KOPT-K1 (cell line): ENCODE measurements around the gene BZW1.
"Not testable (repeated sequence)": the region's sequence is repeated elsewhere in the genome, so short reads cannot be mapped to it uniquely, and the experiment has no call there.

ENCODE experiments used
- H3K27ac ChIP-seq: fragments of 200-600 bp; sonication (generic); 2 replicates; pipeline ENCODE4 v1.5.1; 2016; ENCODE audit warnings: antibody characterized with exemption, mild to moderate bottlenecking, low read depth, low read length; ENCODE audit not compliant: poor library complexity, severe bottlenecking
- H3K36me3 ChIP-seq: fragments of 200-600 bp; sonication (generic); 2 replicates; pipeline ENCODE4 v1.5.1; 2017; ENCODE audit warnings: antibody characterized with exemption, mild to moderate bottlenecking, low read length, moderate library complexity; ENCODE audit not compliant: insufficient read depth
- H3K9me3 ChIP-seq: fragments of 200-600 bp; sonication (generic); 2 replicates; pipeline ENCODE4 v1.5.1; 2017; ENCODE audit warnings: antibody characterized with exemption, low read length, mild to moderate bottlenecking; ENCODE audit not compliant: insufficient read depth, poor library complexity, severe bottlenecking

Gene BZW1

GRCh38 chr2:200810252-200810997 is 1.3 kb upstream of the BZW1 start:
- Histone ChIP-seq H3K27ac (peak overlapping the region; percentile 96), H3K36me3 (peaks cover 26% of the 10 kb centered on the region), H3K9me3 (no peaks in the 10 kb centered on the region)

- Histone ChIP-seq H3K27ac (peak overlapping the region; percentile 96), H3K9me3 (no peaks in the 10 kb centered on the region), H3K36me3 (peaks cover 32% of the 10 kb centered on the region)
Observed at GRCh38 chr2:200810998-200811332, 745 bp upstream of the BZW1 start.

- no peaks in the 10 kb centered on the region for H3K9me3 ChIP-seq
- peaks cover 46% of the 10 kb centered on the region for H3K36me3 ChIP-seq
- H3K27ac ChIP-seq, result peak overlapping the region; percentile 96
Observed at GRCh38 chr2:200812122-200813022, 662 bp downstream of the BZW1 start.

GRCh38 chr2:200814276-200814815 is 2.6 kb downstream of the BZW1 start:
- Histone ChIP-seq H3K9me3 (no peaks in the 10 kb centered on the region), H3K27ac (no peak overlapping the region), H3K36me3 (peaks cover 66% of the 10 kb centered on the region)

GRCh38 chr2:200814917-200815316 is 3.2 kb downstream of the BZW1 start:
- H3K27ac ChIP-seq, result no peak overlapping the region
- H3K9me3 ChIP-seq, result no peaks in the 10 kb centered on the region
- peaks cover 71% of the 10 kb centered on the region for H3K36me3 ChIP-seq

- not testable (repeated sequence) for H3K9me3 ChIP-seq, H3K27ac ChIP-seq
- H3K36me3 ChIP-seq, result peaks cover 85% of the 10 kb centered on the region
Observed at GRCh38 chr2:200818732-200819131, 7.0 kb downstream of the BZW1 start.

GRCh38 chr2:200820573-200821234 is 9.0 kb downstream of the BZW1 start:
- H3K27ac ChIP-seq, result no peak overlapping the region
- no peaks in the 10 kb centered on the region for H3K9me3 ChIP-seq
- H3K36me3 ChIP-seq, result peaks cover 85% of the 10 kb centered on the region

GRCh38 chr2:200821686-200822245 is 10.1 kb downstream of the BZW1 start:
- H3K9me3 ChIP-seq, result no peaks in the 10 kb centered on the region
- H3K27ac ChIP-seq, result no peak overlapping the region
- H3K36me3 ChIP-seq, result peaks cover 85% of the 10 kb centered on the region

- H3K36me3 ChIP-seq, result peaks cover 36% of the 10 kb centered on the region
- H3K27ac ChIP-seq, result no peak overlapping the region
- no peaks in the 10 kb centered on the region for H3K9me3 ChIP-seq
Observed at GRCh38 chr2:200828104-200828503, 16.4 kb downstream of the BZW1 start.

GRCh38 chr2:200828572-200829257 is 17.0 kb downstream of the BZW1 start:
- Histone ChIP-seq H3K27ac (no peak overlapping the region), H3K36me3 (peaks cover 34% of the 10 kb centered on the region)

GRCh38 chr2:200829258-200829655 is 17.5 kb downstream of the BZW1 start:
- H3K36me3 ChIP-seq, result peaks cover 28% of the 10 kb centered on the region
- H3K27ac ChIP-seq, result no peak overlapping the region
- H3K9me3 ChIP-seq, result no peaks in the 10 kb centered on the region

More at GRCh38 chr2:200828572-200829257, 17.0 kb downstream of the BZW1 start:
- no peaks in the 10 kb centered on the region for H3K9me3 ChIP-seq

- H3K9me3 ChIP-seq, result peaks cover 16% of the 10 kb centered on the region
- no peaks in the 10 kb centered on the region for H3K36me3 ChIP-seq
- H3K27ac ChIP-seq, result no peak overlapping the region
Observed at GRCh38 chr2:200834701-200835100, 23.0 kb downstream of the BZW1 start.

- no peaks in the 10 kb centered on the region for H3K36me3 ChIP-seq
- peaks cover 16% of the 10 kb centered on the region for H3K9me3 ChIP-seq
- H3K27ac ChIP-seq, result no peak overlapping the region
Observed at GRCh38 chr2:200839513-200839912, 27.8 kb downstream of the BZW1 start.
